ENCODE data around the gene PCSK2.

- TF ChIP-seq EZH2 (IDR thresholded peaks at IDR 0.05; ENCODE audit: borderline replicate concordance) (no peak), CTCF (IDR thresholded peaks at IDR 0.05; ENCODE audit: poor library complexity) (no peak)
Observed at GRCh38 chr20:17395729-17396128, 168.9 kb downstream of the PCSK2 start.
